Suprapubic skin (tissue), 3 donors: Measurements from ENCODE around the gene SMOC2.

Source experiments
- CTCF ChIP-seq, 2 donors: fragments of 200-600 bp in 1 of 2; fragments of 450-650 bp in 1 of 2; sonication (generic) in 1 of 2; IDR thresholded peaks; one replicate each; pipeline ENCODE4 v1.5.1; 2016 to 2019; ENCODE audit warnings: antibody characterized with exemption in 2 of 2, mild to moderate bottlenecking in 1 of 2, moderate library complexity in 1 of 2
- EP300 ChIP-seq: sonication (generic); formaldehyde crosslinking; IDR thresholded peaks from one replicate; pipeline ENCODE4 v1.6.1; 2017; ENCODE audit warnings: antibody characterized with exemption
- POLR2A ChIP-seq, 2 donors: fragments of 450-650 bp; IDR thresholded peaks; one replicate each; pipeline ENCODE4 v1.6.1; 2017; ENCODE audit warnings: antibody characterized with exemption in 2 of 2, mild to moderate bottlenecking in 2 of 2, moderate library complexity in 2 of 2

- TF ChIP-seq POLR2A (IDR thresholded peaks at IDR 0.05): no peak
- TF ChIP-seq CTCF (IDR thresholded peaks at IDR 0.05): no peak
- TF ChIP-seq EP300: no peak
Observed at GRCh38 chr6:168558686-168559085, 117.7 kb downstream of the SMOC2 start.
